BE2C (cell line): ENCODE results near the gene GIT1.

ENCODE experiments used
- DNase-seq: peaks from one replicate; pipeline ENCODE4 v3.0.0-alpha.2; 2020
- H3K27me3 ChIP-seq: fragments of 250-450 bp; sonication (Bioruptor Pico); 2 replicates; pipeline ENCODE4 v1.5.1; 2020; ENCODE audit warnings: mild to moderate bottlenecking
- H3K36me3 ChIP-seq: fragments of 250-450 bp; sonication (Bioruptor Pico); 2 replicates; pipeline ENCODE4 v1.5.1; 2020; ENCODE audit warnings: mild to moderate bottlenecking
- H3K4me1 ChIP-seq: fragments of 250-450 bp; sonication (Bioruptor Pico); 2 replicates; pipeline ENCODE4 v1.5.1; 2020
- H3K4me3 ChIP-seq: 2 replicates; pipeline ENCODE4 v1.5.1; 2011; ENCODE audit warnings: low read depth, low read length
- H3K9me3 ChIP-seq: fragments of 250-450 bp; sonication (Bioruptor Pico); 2 replicates; pipeline ENCODE4 v1.5.1; 2020
- CTCF ChIP-seq: IDR thresholded peaks from 2 replicates; pipeline ENCODE4 v1.5.1; 2012; ENCODE audit warnings: mild to moderate bottlenecking, low read depth, low read length

The GIT1 gene

GRCh38 chr17:29608986-29609385 lies 19.5 kb upstream of the GIT1 start:
- Histone ChIP-seq H3K27me3 (no peaks in the 10 kb centered on the region), H3K36me3 (peaks cover 10% of the 10 kb centered on the region), H3K4me1 (no peaks in the 10 kb centered on the region), H3K9me3 (no peaks in the 10 kb centered on the region), H3K4me3 (no peak overlapping the region)
- no peak for TF ChIP-seq CTCF
- DNase-seq = no peak

GRCh38 chr17:29607557-29608195 lies 18.2 kb upstream of the GIT1 start:
- Histone ChIP-seq H3K36me3 (peaks cover under 1% of the 10 kb centered on the region), H3K9me3 (no peaks in the 10 kb centered on the region), H3K4me1 (no peaks in the 10 kb centered on the region), H3K4me3 (no peak overlapping the region), H3K27me3 (no peaks in the 10 kb centered on the region)
- TF ChIP-seq CTCF = no peak
- no peak for DNase-seq

GRCh38 chr17:29603109-29603674 lies 13.7 kb upstream of the GIT1 start:
- Histone ChIP-seq H3K36me3 (no peaks in the 10 kb centered on the region), H3K27me3 (no peaks in the 10 kb centered on the region), H3K9me3 (no peaks in the 10 kb centered on the region), H3K4me3 (no peak overlapping the region), H3K4me1 (no peaks in the 10 kb centered on the region)
- TF ChIP-seq CTCF = no peak
- no peak for DNase-seq

DNA sequence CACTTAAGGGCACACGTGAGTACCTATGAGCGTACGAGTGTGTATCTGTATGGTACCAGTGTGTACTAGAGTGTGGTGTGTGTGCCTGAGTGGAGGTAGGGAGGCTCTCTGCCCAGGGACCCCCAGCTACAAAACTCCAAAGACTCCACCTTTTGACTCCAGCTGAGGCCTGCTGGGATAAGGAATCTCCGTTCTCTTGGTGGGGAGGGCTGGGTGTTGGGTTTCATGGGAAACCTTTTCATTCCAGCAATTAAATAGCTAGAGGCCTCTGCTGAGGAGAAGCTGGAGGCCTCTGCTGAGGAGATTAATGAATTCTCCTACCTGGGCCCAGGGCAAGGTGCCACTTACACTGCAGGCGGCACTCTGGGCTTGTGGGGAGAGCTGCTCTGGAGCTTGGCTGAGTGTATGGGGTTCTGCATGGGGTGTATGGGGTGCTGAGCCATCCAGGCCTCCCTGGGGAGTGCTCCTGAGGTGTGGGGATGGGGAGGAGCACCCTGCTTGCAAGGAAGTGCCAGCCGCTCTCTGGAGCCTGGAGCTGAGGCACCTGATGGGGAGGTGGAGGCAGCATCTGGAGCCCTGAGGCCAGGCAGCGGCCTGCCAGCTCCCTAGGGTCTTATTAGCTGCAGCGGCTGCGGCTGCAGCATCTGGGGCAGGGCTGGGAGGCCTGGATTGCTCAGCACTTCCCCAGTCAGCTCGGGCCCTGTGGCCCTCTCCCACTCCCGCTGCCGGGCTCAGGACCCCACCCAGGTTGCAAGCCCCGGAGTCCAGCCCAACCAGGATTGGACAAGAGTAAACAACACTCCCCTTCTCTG lies 8.1 kb upstream of the GIT1 start:
- no peaks in the 10 kb centered on the region for H3K27me3 ChIP-seq

GRCh38 chr17:29596811-29597210 lies 7.4 kb upstream of the GIT1 start:
- no peak for TF ChIP-seq CTCF
- Histone ChIP-seq H3K4me1 (peaks cover 17% of the 10 kb centered on the region), H3K4me3 (no peak overlapping the region), H3K27me3 (no peaks in the 10 kb centered on the region), H3K9me3 (no peaks in the 10 kb centered on the region), H3K36me3 (no peaks in the 10 kb centered on the region)
- DNase-seq = no peak

More for the DNA sequence above, 8.1 kb upstream of the GIT1 start:
- Histone ChIP-seq H3K4me3 (no peak overlapping the region), H3K36me3 (no peaks in the 10 kb centered on the region), H3K9me3 (no peaks in the 10 kb centered on the region), H3K4me1 (peaks cover 10% of the 10 kb centered on the region)
- TF ChIP-seq CTCF = no peak
- DNase-seq = peak; percentile 67
